Measurements from ENCODE around the gene C10orf71.

Gene C10orf71

DNA sequence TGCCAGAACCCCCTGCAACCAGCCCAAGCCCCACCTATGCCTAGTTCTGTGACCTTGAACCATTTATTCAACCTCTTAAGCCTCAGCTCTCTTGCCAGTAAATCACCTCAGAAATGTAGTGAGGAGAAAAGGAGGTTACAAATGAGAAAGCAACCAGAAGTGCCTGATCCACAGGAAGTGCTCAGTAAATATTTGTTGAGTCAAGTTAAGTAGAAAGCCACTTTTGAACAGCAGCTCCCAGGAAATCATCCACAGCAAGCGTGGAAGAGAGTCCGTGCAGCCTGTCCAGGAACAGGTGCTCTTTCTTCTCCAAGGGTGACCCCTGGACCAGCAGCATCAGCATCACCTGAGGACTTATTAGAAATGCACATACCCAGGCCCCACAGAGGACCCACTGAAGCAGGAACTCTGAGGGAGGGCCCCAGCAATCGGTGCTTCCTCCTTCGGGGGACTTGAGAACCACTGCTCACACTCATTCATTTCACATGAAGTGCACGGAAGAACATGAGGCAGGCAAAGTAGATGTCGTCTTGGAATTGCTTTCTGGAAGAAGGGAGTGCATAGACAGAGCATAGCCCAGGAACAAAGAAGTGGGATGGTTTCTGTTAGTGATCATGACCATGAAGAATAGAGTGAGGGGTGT is 6.3 kb upstream of the C10orf71 start:
- no peak for DNase-seq (ENCODE audit: low read depth)

DNA sequence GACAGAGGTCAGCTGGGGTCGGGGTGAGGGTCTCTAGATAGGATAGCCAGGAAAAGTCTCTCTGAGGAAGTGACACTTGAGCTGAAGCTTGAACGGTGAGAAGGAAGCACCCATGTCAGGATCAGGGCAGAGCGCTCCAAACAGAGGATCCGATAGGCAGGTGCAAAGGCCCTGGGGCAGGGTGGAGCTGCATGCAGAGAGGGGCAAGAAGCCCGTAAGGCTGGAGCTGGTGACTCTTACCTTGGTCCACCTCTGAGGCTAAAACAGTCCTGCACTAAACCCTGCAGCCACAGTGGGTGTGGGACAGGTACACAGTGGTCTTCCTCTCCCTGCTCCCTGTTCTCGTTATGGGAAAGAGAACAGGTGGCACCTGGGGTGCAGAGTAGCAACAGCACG is 5.8 kb upstream of the C10orf71 start:
- no peak for DNase-seq (ENCODE audit: low read depth)

DNA sequence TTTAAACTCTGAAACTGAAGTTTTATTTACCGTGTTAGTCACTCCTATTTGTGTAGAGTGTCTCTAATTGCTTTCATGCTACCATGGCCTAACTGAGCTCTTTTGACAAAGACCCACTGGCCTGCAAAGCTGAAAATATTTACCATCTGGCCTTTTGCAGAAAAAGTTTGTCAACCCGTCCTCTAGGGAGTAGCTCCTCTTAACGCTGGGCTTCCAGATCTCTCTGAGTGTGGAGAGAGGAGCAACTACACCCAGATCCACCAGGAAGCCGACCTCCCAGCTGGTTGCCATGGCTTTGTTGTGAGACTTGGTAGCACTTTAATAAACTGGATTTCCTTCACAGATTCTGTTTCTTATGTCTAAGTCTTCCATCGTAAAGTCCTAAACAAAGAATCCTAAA is 4.2 kb upstream of the C10orf71 start:
- no peak for DNase-seq (ENCODE audit: low read depth)

DNA sequence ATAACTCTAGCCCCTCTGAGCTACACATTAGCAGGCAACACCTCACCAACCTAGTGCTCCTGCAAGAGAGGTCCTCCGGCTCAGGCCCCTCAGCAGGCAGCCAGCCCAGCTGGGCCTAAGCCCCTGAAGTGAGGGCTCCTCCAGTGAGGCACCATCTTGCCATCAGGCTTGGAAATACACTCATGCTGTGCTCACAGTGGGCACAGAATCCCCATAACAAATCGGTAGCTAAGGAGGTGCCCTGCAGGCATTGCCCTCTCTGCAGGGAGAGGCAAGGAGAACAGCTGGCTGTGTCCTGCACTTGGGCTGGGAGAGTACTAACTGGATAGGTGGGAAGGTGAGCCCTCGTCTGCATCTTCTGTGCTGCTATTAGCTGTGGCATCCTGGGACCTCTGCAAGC is 3.7 kb upstream of the C10orf71 start:
- no peak for DNase-seq (ENCODE audit: low read depth)

DNA sequence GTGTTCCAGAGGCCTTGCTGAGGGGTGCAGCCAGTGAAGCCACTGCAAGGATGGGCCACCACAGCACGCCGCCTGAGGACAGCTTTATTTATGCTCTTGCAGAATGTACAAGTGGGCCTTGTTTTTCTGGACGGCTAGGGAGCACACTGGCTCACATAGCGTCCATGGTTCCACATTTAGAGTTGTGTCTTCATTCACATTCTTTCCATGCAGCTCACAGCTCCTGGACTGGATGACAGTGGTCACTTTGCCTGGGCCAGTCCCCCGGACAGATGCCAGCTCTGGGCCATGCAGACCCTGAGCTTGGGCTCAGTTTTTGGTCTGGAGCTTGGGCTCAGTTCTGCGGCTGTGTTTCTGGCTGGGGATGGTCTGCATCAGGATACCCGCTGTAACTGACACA is 2.6 kb upstream of the C10orf71 start:
- no peak for DNase-seq (ENCODE audit: low read depth)

DNA sequence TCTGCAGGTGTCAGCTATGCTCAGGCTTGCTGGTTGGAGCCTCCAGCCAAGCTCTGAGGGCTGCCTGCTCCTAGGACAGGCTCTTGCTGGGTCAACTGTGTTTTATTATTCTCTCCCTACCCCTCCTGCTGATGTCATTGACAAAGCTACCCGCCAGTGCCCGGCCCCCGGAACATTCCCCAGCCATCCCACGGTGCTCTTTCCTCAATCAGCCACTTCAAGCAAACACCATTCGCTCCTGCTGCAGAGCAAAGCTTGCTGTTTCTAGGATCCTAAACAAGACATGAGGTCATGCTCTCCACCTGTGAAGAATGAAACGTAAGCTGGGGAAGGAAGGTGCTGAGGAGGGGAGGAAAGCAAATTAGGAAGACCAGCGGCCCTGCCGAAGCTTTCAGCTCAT is 2.1 kb upstream of the C10orf71 start:
- DNase-seq (ENCODE audit: low read depth), result no peak

DNA sequence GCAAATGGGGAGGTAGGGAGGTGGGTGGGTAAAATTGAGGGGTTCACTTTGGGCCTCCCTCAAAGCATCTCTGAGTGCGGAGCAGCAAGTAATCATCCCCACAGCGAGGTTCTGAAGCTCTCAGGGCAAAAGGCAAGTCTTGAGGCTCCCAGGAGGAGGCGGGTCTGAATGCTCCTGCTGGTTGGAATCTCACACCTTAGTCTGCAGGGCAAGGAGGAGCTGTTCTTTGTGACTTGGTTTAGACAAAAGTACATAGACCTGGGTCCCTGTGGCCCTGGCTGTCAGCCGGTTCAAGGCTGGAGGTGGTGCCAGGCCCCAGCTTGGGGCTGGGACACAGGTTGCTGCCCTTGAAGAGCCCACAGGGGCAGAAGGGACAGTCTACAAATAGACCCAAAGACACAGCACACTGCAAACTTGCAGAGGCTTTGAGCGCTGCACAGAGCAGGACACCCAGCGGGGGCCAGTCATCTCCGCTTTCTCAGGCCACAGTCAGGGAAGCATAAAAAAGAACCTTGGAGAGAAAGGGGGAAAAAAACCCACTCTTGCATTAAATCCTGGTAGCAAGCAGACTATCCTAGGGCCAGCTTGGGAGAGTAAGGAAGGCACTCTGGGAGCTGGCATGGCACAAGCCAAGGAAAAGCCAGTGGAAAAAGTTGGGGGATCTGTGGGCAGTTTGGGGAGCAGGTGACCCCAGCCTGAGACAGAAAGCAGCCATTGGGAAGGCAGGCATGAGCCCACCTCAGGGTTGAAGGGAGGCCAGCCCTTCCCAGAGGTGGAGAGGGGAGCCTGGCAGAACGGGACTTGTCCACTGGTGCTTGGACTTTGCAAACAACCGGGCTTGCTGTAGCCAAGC is 926 bp upstream of the C10orf71 start:
- no peak for DNase-seq (ENCODE audit: low read depth)

DNA sequence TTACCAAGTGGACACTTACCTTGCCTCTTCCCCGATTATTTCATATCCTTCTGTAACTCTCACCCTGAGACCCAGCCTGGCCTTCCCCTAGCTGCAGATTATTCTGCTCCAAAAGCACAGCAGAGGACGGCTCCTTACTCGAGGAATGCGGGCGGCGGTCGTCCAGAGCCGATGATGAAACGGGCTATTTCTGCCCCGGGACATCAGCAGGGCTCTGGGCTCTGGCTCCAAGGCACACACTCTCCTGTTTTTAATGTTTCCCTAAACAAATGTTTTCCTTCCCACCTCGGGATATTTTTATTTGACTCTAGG is 343 bp upstream of the C10orf71 start:
- DNase-seq (ENCODE audit: low read depth), result no peak

DNA sequence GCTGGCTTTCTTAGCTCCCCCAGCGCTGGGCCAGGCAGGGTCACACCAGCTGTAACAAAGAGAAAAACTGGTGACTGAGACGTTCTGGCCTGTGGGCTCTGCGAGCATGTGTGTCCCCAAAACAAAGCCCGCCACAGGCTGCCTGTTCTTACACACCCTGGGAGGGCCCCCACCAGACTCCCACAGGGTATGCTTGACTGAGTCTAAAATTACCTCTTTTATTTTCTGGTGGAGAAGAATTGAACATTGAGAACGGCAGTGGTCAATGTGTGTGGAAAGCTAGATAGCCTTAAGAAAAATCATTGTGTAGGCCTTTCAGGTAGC is 808 bp downstream of the C10orf71 start:
- DNase-seq (ENCODE audit: low read depth), result no peak

DNA sequence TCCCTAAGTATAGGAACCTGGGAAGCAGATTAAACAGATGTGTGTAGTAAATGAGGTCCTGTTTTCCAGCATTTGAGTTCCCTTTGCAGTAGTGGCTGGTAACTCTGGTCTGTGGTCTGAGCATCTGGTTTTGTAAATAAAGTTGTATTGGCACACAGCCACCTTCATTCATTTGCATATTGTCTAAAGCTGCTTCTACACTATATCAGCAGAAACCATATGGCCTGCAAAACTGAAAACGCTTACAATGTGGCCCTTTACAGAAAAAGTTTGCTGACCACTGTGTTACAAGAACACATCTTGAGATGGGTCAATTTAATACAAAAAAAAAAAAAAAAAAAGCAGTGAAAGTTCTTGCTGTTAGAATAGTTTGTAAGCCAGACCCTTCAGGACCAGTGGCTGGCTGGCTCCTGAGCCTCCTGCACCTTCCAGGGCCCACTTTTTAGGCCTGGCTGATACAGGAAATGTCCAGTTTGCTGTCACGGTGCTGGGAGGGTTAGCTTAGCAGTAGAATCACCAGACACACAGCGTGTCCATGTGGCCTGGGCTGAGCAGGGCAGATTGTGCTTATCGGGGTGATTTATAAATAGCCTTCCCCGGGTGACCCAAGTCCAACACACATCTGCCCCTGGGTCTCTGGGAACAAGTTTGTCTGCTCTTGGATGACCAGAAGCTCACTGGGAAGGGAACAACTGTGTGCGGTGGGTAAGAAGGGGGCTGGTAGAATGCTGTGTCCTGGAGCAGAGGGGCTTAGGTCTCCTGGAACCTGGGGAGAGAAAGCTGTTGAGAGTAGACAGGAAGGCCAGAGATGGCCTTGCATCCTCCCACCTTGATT is 1.4 kb downstream of the C10orf71 start:
- no peak for DNase-seq (ENCODE audit: low read depth)

DNA sequence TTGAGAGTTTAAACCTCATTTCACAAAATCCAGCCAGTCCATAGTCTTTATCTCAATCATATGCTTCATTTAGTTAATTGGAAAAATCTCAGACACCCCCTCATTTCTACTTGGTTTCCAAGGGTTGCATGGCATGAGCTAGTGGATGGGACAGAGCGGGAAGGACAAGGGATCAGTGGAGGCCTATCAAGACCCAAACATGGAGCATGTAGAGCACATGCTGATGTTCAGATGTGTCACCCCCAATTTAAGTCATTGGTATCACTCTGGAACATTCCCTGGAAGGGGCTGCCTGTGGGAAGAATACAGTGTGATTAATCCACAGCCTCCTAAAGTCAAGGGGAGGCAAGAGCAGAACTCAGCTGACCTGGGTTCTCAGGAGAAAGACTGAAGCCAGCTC is 2.3 kb downstream of the C10orf71 start:
- DNase-seq (ENCODE audit: low read depth), result no peak

DNA sequence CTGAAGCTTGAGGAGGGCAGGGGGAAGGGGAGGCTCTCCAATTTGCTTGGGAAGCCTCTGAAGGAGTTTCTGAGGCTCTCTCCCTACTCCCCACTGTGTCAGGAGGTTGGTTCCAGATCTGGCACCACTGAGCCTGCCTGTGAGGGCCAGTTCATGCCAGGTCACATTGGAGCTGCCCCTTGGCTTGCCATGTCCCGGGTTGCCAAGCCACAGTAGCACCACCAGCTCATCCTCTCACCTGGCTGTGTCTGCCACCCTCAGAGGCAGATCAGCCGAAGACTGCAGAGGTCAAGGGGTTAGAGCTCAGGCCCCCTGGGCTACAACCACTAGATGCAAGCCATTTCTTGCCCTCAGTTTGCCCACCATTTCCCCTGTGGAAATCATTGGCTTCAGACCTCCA is 3.1 kb downstream of the C10orf71 start:
- no peak for DNase-seq (ENCODE audit: low read depth)

DNA sequence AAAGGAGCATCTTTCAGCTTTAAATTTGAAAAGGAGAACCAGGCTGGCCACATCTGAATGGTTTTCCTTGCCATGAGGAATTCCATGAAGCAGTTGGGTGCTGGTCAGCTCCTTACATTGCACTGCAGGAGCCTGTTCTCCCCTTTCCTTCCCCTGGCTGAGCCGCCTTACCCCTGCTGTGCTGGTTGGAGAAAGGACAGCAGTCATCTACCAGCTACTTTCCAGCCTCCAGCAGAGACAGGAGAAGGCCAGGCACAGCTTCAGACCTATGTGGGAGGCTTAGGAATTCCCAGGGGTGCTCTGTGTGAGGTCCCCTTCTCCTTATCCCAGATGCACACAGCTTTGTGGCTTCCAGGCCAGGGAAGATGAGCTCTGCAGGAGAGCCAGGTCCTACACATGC is 4.7 kb downstream of the C10orf71 start:
- DNase-seq (ENCODE audit: low read depth), result no peak

DNA sequence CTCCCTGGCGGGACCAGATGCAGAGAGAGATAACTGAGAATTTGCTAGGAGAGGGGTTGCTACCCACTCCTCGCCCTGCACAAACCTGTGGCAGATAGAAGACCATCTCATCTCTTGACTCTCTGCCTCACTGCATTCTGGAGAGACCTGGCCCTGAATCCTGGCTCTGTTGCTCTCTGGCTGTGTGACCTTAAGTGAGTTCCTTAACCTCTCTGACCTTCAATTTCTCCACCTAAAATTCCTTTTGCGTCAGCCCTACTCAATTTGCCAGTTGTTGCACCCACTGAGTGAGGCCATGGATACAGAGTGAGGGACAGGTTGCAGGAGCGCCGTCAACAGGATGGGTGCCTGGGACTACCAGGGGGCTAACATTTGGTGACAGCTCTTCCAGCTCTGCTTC is 5.2 kb downstream of the C10orf71 start:
- no peak for DNase-seq (ENCODE audit: low read depth)

DNA sequence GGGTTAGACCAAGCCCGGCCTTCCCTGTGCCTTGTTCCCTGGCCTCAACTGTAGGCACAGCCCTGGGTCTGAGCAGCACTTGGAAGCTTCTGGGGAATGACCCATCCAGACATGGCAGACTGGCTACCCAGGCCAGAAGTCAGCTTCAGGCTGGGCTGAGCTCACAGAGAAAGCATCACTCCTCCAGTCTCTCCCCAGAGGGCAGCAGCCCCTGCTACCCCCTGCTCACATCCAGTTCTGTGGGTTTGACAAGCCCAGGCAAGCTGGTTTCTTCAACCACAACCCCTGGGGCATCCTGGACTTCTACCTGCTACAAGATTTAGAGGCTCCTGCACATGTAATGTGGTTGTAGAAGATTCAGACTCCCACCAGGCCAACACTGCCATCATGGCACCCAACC is 9.0 kb downstream of the C10orf71 start:
- no peak for DNase-seq (ENCODE audit: low read depth)

DNA sequence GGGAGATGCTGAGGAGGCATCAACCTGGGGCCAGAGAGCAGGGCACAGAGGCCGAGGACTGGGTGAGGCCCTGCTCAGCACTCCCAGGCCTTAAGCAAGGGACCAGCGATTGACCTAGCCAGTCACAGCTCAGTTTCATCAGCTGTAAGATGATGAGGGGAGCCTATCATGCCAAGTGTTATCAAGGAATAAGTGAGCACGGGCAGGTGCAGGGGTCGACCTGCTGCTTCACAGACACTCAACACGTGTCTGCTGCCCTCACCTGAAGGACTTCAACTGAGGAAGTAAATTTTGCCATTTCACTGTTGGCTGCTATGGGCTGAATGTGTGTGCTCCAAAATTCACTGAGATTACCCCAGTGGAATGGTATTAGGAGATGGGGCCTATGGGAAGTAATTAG is 9.9 kb downstream of the C10orf71 start:
- DNase-seq (ENCODE audit: low read depth), result no peak

DNA sequence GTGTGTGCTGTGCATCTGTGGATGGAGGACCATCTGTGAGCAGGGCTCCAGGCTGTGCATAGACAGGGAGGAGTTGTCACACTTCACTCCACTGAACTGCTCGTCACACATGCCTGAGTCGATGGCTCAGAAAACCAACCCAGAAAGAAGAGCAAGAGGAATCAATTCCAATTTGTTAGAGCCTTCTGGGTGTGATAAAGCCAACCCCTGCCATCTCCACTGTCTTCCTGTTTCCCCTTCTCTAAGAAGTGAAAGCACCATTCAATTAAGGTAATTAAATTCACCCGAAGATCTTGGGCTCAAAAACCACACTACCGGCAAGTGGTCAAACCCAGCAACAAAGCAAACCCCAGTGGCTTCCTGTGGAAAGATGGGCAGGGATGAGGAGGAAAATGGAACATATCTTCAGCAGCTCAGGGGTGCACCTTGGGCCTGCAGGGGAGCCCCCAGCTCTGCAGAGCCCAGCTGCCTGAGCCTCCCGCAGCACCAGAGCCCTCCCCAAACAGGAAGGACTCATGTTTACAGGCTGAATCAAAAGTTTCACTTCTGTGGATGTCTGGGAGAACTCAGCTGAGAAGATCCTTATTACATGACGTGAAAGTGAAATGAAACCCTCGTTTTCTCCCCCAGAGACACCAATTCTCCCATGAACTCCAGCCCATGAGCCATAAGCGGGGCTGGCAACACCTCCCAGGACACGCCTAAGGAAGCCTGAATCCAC is 10.9 kb downstream of the C10orf71 start:
- DNase-seq (ENCODE audit: low read depth), result no peak

DNA sequence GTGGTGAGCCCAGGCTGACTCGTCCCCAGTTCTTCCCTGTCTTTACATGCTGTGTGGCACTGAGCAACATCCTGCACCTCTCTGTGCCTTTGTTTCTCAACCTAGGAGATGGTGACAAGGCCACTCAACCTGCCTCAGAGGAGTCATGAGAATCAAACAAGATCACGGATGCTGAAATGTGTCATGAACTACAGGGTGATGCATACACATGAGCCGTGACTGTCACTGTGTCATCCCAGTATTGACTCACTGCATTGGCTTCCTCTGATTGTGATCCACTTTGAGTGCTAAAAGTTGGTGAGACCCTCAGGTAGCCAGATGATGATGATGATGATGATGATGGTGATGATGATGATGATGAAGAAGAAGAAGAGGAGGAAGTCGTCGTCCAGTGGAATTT is 11.5 kb downstream of the C10orf71 start:
- DNase-seq (ENCODE audit: low read depth), result no peak

DNA sequence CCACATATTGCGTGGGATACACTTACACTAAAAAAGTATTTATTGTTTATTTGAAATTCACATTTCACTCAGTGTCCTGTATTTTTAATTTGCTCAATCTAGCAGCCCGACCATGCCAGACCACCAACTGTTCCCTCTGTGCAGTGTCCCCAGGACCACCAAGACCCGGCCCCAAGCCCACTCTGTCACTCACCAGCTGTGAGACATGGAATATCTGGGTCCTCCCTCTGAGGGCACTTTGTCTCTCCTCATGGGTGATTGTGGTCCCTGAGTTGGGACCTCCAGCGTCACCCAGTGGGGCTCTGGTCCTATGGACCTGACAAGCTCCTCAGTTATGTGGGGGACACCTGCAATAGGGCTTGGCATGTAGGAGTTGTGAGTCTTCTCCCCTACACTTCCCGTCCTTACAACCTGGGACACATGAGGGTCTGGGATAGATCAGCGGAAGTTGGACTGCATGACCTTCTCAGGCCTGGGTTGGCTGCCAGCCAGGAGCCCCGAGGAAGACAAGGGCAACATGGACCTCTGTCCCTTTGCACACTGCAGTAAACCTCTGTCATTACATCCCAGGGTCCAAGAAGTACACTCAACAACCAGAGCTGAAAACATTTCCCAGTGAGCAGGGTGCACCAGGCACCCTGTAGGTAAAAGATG is 12.1 kb downstream of the C10orf71 start:
- DNase-seq (ENCODE audit: low read depth), result no peak

DNA sequence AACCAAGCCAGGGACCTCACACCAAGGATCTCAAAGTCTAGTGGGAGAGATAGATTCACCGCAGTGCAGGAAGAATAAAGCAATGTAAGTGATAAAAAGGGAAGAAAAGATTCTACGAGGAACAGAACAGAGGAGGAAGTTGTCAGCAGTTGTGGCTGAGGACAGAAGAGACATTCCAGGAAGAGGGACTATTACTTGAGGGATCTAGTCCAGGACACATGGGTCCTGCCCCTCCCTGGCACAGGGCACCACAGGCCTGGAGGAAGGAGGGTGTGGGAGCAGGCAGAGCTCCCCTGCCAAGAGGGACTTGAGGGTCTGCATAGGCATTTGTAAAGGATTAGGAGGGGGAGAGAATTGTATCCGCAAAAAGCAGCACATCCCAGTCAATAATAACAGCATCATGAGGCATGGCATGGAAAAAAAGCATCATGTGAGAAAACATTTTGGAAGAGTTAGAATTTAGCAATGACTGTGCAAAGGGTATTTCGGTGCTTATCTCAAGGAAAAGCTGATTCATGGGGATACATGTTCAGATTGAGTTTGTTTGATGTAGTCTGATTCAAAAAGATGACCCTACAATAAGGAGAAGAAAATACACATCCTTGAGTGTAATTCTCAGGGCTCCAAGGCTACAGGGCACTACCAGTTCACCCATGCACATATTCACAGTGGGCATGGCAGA is 12.7 kb downstream of the C10orf71 start:
- DNase-seq (ENCODE audit: low read depth), result no peak

DNA sequence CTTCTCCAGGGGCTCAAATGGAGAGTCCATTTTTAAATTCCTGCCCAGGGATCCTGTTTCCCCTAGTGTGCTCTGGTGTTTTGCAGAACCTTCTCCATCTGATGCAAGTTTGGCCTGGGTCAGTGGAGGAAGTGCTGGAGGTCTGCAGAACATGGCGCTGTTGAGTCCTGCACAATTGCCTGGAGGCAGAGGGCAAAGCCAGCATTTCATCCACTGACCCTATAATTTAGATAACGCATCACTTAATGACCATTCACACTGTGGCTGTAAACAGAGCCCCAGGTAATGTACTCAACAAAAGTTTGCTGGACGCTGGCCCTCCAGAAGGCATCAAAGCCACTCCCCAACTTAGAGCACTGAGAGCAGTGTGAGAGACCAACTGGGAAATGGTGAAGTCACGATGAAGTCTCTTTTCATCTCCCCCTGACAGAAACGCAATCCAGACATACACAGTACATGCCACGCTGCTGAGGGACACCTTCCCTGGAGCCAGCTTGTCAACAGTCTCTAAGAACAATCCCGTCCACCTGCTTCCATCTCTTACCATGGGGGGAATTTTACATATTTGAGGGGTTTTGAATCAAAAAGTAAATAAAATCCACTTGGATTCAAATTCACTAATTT is 13.4 kb downstream of the C10orf71 start:
- DNase-seq (ENCODE audit: low read depth), result no peak
